Globus pallidus (tissue), 1 donor: ENCODE measurements around the gene MS4A4A.

Experiments used
- DNase-seq: peaks from one replicate; pipeline ENCODE4 v3.0.0-alpha.2; 2015; ENCODE audit warnings: low spot score

MS4A4A gene

DNA sequence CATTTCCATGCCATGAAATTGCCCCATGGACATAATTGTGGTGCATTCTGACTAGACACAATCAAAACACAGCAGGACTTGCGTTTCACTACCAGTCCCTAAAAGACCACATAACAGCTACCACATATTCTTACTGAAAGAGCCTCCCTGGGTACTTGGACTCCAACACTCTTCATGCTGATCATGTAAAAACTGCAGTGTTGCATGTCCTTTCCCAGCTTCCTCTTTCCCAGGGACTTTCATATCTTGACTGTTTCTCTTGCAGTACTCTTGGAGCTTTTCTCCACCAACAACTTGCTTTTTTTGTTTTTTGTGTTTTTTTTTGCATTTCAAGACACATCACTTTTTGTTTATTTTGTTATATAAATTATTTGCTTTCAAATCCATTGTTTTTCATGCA lies 69.5 kb downstream of the MS4A4A start:
- peak; percentile 28 for DNase-seq

DNA sequence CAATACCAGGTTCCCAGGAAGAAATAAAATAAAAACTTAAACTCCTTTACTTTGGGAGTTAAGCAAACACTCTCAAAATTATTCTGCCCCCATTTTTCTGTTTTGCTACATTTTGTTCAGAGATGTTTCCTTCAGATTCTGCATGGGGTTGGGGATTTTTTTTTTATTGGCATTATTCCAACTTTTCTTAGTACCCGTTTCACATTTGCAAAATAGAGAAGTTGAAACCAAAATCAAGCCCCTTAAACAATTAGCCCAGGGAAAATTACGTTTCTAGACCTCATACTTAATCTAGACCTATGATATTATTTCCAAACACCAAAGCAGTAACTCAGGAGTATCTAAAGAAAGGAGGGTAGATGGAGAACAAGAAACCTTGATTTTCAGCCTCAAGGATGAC lies 77.3 kb downstream of the MS4A4A start:
- no peak for DNase-seq
